ENCODE measurements around the gene DHRSX. TPM values are rescaled to one million over a fixed set of nuclear protein-coding genes. Genes with fewer than 3 reads are reported as not detected.

DHRSX gene
- total and polyA plus RNA-seq, 2 of the 8 experiments (the other 6 are each of a cell fraction or from before 2014, with no cell fraction given) = 35.1 to 43.4 TPM

DNA sequence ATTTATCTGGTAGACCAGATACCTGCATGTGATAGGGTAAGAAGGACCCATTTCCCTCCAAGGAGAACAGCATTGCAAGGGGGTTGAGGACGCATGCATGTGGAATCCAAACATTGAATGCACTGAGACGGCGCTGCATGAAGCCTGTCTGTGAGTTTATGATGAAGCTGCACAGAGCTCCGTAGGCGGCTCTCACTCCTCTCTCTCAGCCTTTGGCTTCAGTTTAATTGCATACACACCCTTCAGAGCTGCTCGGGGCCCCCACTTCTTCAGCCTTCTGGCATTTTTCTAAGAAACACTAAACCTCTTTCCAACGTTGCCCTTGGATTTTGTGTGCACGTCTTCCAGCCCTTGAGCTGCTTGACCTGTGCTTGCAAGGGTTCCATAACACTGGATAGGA, 176.6 kb downstream of the DHRSX start (continued):
- TF ChIP-seq GTF2F1 (IDR thresholded peaks at IDR 0.05; ENCODE audit: borderline replicate concordance, low read depth, low read length) (no peak), SP2 (IDR thresholded peaks at IDR 0.05; ENCODE audit: low read length) (no peak)
